Heart right ventricle (tissue), 16 donors: ENCODE measurements around the gene GDI1. TPM values are rescaled to one million over a fixed set of nuclear protein-coding genes. Genes with fewer than 3 reads are reported as not detected.

ENCODE experiments used
- ATAC-seq, 8 donors: fragments of 200-7000 bp; cut with Tn5 transposase; one replicate each; pipeline ENCODE4 v1.9.1; 2020; ENCODE audit warnings: mild to moderate bottlenecking in 8 of 8, moderate library complexity in 8 of 8, moderate number of reproducible peaks in 1 of 8
- DNase-seq, 2 donors: peaks; one replicate each; pipeline ENCODE4 v3.0.0-alpha.2; 2020
- H3K27ac ChIP-seq, 10 donors: fragments of 200-600 bp; sonication (generic) in 2 of 10; one replicate each; pipeline versions ENCODE4 v1.5.0 to v1.8.0; 2020 to 2022; ENCODE audit warnings: mild to moderate bottlenecking in 3 of 10
- H3K27me3 ChIP-seq, 7 donors: fragments of 200-600 bp; one replicate each; pipeline ENCODE4 v1.8.0; 2021 to 2022; ENCODE audit warnings: mild to moderate bottlenecking in 2 of 7
- H3K36me3 ChIP-seq, 9 donors: fragments of 200-600 bp; sonication (generic) in 1 of 9; one replicate each; pipeline versions ENCODE4 v1.5.0 to v1.8.0; 2020 to 2022; ENCODE audit warnings: mild to moderate bottlenecking in 2 of 9
- H3K4me1 ChIP-seq, 9 donors: fragments of 200-600 bp; sonication (generic) in 1 of 9; one replicate each; pipeline versions ENCODE4 v1.5.0 to v1.8.0; 2020 to 2022; ENCODE audit warnings: mild to moderate bottlenecking in 4 of 9
- H3K4me3 ChIP-seq, 10 donors: fragments of 200-600 bp; sonication (generic) in 2 of 10; one replicate each; pipeline versions ENCODE4 v1.5.0 to v1.8.0; 2020 to 2022; ENCODE audit warnings: mild to moderate bottlenecking in 7 of 10, moderate library complexity in 2 of 10
- H3K9me3 ChIP-seq, 11 donors: fragments of 200-600 bp in 10 of 11; sonication (generic) in 2 of 11; one replicate each; pipeline versions ENCODE4 v1.5.0 to v1.8.0; 2013 to 2022; ENCODE audit warnings: mild to moderate bottlenecking in 2 of 11, control low read depth in 1 of 11, moderate library complexity in 1 of 11
- WGBS, 2 donors: extraction: QIAGEN DNeasy Blood & Tissue Kit; methylation state at CpG; one replicate each; pipeline ENCODE4 v1.1.7; 2013; ENCODE audit warnings: inconsistent platforms in 1 of 2; 5-methylcytosine and 5-hydroxymethylcytosine counted together
- intact Hi-C, 10 donors: fragments of 100-400 bp; cut with DNase I; formaldehyde crosslinking; loops; one replicate each; pipeline versions ENCODE4 v1.11.1 to v1.14.2; 2022
- polyA plus RNA-seq, 2 donors: library from polyadenylated mRNA; stranded (reverse); fragments of 200-250 nt; gene quantifications; one replicate each; pipeline ENCODE4 v1.2.3, GENCODE V29; 2013
- total RNA-seq, 10 donors: library from RNA; stranded (reverse); fragmentation: NEBNext Ultra II Directional in 3 of 10; extraction: Animal tissue kit (Norgen Biotek cat#: 25700) in 3 of 10; gene quantifications; one replicate each; pipeline versions ENCODE4 v1.2.1 to v1.2.4, GENCODE V29; 2021 to 2023
- TF ChIP-seq, protein P1 (sequence below), 9 donors: fragments of 200-600 bp; sonication (generic) in 2 of 9; IDR thresholded peaks; one replicate each; pipeline versions ENCODE4 v1.5.0 to v1.8.0; 2021 to 2022; ENCODE audit warnings: antibody characterized with exemption in 9 of 9, mild to moderate bottlenecking in 5 of 9, moderate library complexity in 1 of 9
- donor health status: Arrhythmogenic right ventricular cardiomyopathy.
- donor health status: ischemic (EF 13 %, LVEDD 7.1; RV severe dilation, severe dysfunction).
- donor health status: healthy with polysubstance abuse.
- donor health status: DM: no; HTN: yes; CAD: no.
- donor health status: DM: no; HTN: no; CAD: no.
- donor health status: ischemic (EF 25% LVEDD 6.9; RV normal size, moderate dysfunction).
- donor health status: ischemic (EF 25% LVEDD 5.7; RV mildly dilated, moderate dysfunction).
- donor health status: healthy.
- donor health status: DM: yes; HTN: yes; CAD: no.
- donor health status: Ischemic cardiomyopathy.
- donor health status: ischemic (EF 35%, LVEDD 5.7; RV mildly dilated, moderate dysfunction).
- donor health status: nonischemic (EF 11% LVEDD 7.7; RV severe dilation, severe dysfunction).
- donor health status: DM: yes; HTN: yes; CAD: no.
- donor health status: PGD.
- donor health status: ischemic (EF 29% LVEDD 5.4; RV normal size, mild dysfunction).
- donor health status: nonischemic (EF 23%, LVEDD 6.1; RV moderate dilation, normal function).

Gene GDI1
- total and polyA plus RNA-seq, 12 donors: 67.5 to 117 (median 79.3) TPM

DNA sequence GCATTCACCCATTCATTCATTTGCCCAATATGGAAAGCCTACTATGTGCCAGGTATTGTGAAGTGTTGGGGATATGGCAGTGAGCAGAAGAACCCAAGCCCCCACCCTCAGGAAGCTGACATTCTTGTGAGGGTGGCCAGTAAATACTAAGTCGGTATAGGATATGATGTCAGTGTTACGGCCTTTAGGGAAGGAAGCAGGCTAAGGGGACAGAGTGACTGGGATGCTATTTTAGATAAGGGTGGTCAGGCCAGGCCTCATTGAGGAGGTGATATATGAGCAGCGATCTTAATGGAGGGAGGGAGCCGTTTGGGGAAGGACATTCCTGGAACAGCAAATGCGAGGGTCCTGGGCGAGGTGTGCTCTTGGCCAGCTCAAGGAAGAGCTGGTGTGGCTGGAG, 6.5 kb upstream of the GDI1 start:
- intact Hi-C loops: no loop called here
- Histone ChIP-seq H3K27ac (peak overlapping the region in 7 of 10 donors; percentile 20 to 90 (median 39)), H3K9me3 (no peaks in the 10 kb centered on the region), H3K4me3 (peak overlapping the region in 1 of 10 donors; percentile 23), H3K4me1 (peaks cover 0 to 30% (median 17%) of the 10 kb centered on the region in 9 donors), H3K36me3 (peaks cover 0 to 37% (median 0%) of the 10 kb centered on the region in 9 donors), H3K27me3 (no peaks in the 10 kb centered on the region)
- no peak for DNase-seq
- no peak for ATAC-seq
- TF ChIP-seq, protein P1, sequence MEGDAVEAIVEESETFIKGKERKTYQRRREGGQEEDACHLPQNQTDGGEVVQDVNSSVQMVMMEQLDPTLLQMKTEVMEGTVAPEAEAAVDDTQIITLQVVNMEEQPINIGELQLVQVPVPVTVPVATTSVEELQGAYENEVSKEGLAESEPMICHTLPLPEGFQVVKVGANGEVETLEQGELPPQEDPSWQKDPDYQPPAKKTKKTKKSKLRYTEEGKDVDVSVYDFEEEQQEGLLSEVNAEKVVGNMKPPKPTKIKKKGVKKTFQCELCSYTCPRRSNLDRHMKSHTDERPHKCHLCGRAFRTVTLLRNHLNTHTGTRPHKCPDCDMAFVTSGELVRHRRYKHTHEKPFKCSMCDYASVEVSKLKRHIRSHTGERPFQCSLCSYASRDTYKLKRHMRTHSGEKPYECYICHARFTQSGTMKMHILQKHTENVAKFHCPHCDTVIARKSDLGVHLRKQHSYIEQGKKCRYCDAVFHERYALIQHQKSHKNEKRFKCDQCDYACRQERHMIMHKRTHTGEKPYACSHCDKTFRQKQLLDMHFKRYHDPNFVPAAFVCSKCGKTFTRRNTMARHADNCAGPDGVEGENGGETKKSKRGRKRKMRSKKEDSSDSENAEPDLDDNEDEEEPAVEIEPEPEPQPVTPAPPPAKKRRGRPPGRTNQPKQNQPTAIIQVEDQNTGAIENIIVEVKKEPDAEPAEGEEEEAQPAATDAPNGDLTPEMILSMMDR (IDR thresholded peaks at IDR 0.05): no peak
- 53 to 57% methylated on average over 6 of the region's 6 CpGs for WGBS, 2 donors

DNA sequence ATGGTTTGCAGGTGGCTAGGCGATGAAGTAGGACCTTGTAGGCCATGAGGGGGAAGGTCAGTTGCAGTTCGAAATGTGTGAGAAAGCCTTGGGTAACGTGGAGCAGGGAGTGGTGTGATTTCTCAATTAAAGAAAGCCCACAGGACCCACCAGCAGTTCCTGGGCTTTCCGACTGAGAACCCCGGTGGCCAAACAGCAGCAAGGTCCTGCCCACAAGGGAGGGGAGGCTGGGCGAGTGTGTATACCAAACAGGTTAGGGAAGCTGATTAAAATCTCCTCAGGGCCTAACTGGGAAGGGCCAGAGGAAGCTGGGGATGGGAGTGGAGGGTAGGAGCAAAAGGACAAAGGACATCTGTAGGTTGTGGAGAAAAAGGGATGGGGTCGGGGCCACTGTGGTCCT, 6.0 kb upstream of the GDI1 start:
- TF ChIP-seq, protein P1 (IDR thresholded peaks at IDR 0.05): no peak
- Histone ChIP-seq H3K27ac (peak overlapping the region in 8 of 10 donors; percentile 20 to 90 (median 41)), H3K27me3 (no peaks in the 10 kb centered on the region), H3K4me1 (peaks cover 0 to 30% (median 17%) of the 10 kb centered on the region in 9 donors), H3K4me3 (no peak overlapping the region), H3K9me3 (no peaks in the 10 kb centered on the region), H3K36me3 (peaks cover 0 to 41% (median 0%) of the 10 kb centered on the region in 9 donors)
- DNase-seq (no peak), ATAC-seq (no peak)
- intact Hi-C loops: no loop called here
- WGBS, 2 donors: 68 to 75% methylated on average over 7 of the region's 7 CpGs

DNA sequence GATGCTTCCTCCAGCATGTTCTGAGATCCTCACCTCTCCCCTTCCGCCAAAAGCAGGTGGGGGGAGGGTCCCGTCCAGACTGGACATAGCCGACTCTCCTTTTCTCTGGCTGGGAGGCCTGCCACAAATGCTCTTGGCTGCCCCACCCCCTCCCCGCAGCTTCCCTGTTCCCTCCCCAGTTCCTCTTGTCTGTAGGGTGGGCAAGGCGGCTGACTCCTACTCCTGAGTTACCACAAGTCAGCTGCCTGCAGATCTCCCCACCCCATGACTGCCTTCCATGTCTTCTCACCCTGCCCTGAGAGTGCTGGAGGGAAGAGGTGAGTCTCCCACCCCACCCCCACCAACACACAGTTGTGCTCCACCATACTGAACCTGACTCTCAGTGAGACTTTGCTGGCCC, 5.6 kb upstream of the GDI1 start:
- peaks cover 0 to 34% (median 17%) of the 10 kb centered on the region in 9 donors for H3K4me1 ChIP-seq
- peak in 2 of 8 donors; percentile 20 to 26 for ATAC-seq
- 75 to 80% methylated on average over 3 to 5 of the region's 5 CpGs for WGBS, 2 donors
- peak in 1 of 2 donors; percentile 24 for DNase-seq
- peak overlapping the region in 4 of 10 donors; percentile 30 to 90 (median 44) for H3K27ac ChIP-seq
- intact Hi-C loops: no loop called here
- peaks cover 0 to 43% (median 0%) of the 10 kb centered on the region in 9 donors for H3K36me3 ChIP-seq
- TF ChIP-seq, protein P1 (IDR thresholded peaks at IDR 0.05): no peak
- H3K4me3 ChIP-seq: no peak overlapping the region
- no peaks in the 10 kb centered on the region for H3K9me3 ChIP-seq
- no peaks in the 10 kb centered on the region for H3K27me3 ChIP-seq

DNA sequence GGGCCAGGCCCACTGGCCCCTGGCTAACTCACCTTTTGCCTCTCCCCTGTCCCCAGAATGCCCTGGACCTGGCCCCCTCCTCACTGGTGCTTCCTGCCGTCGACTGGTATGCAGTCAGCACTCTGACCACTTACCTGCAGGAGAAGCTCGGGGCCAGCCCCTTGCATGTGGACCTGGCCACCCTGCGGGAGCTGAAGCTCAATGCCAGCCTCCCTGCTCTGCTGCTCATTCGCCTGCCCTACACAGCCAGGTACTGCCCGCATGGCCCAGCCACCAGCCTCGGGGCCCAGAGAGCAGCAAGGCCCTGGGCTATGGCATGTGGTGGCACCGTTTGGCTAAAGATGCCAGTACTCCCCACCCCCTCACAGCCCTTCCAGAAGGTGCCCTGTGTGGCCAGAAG, 4.7 kb upstream of the GDI1 start:
- H3K27me3 ChIP-seq: no peaks in the 10 kb centered on the region
- H3K27ac ChIP-seq: peak overlapping the region in 1 of 10 donors; percentile 90
- H3K4me1 ChIP-seq: peaks cover 0 to 32% (median 17%) of the 10 kb centered on the region in 9 donors
- WGBS, 2 donors: 88 to 90% methylated on average over 7 to 8 of the region's 8 CpGs
- no peak overlapping the region for H3K4me3 ChIP-seq
- TF ChIP-seq, protein P1 (IDR thresholded peaks at IDR 0.05): no peak
- no peak for ATAC-seq
- H3K36me3 ChIP-seq: peaks cover 0 to 43% (median 0%) of the 10 kb centered on the region in 9 donors
- no peak for DNase-seq
- intact Hi-C loops: no loop called here
- H3K9me3 ChIP-seq: no peaks in the 10 kb centered on the region
